EL (cell line): ENCODE data around the gene FAF1.
"Not testable (repeated sequence)": the region's sequence is repeated elsewhere in the genome, so short reads cannot be mapped to it uniquely, and the experiment has no call there.

ENCODE experiments used
- DNase-seq: peaks from one replicate; pipeline ENCODE4 v3.0.0-alpha.2; 2016

FAF1 gene

DNA sequence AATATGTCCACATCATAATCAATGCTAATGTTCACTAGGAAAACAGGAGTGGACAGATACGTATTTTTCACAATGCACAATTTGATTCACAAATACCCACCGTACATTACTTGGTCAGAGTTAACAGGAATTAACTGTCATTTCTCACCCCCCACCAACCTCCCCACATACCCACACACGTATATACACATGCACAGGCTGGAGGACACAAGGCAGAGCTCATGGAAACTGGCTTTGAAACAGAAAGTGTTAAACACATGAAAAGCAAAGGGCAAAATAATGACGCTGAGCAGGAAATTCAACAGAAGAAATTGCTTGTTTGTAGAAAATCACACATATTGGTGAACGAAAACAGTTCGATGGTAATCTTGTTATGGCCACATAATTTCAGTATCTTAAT, 348.4 kb downstream of the FAF1 start:
- no peak for DNase-seq

DNA sequence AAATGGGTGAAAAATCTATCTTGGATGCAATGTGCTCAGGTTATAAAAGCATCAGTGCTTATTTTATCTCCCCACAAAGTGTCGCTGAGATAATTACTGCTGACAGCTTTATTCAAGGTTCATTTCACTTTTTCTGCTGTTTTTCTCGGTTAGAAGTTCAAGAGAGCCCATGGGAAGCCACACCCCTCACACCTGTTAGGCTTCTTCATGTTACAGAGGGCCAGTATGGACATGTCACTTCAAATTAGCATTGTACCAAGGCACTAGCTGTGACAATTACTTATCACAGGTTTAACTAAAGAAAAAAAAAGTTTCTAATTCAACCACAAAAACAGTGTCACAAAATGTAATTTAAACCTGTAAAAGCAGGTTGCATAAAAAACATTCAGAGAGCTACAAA, 349.5 kb downstream of the FAF1 start:
- no peak for DNase-seq

DNA sequence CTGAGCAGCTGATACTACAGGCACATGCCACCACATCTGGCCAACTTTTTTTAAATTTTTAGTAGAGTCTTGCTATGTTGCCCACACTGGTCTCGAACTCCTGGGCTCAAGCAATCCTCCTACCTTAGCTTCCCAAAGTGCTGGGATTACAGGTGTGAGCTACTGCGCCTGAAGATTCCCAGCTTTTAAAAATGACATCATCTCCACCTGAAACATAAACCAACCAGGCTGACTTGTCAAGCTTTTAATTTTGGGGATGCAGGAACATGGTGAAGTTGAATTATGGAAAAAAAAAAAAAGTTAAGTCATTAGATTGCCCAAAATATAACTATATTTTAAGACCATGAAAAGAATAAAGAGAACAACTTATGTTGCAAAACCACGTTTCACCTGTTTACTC, 350.6 kb downstream of the FAF1 start:
- no peak for DNase-seq

DNA sequence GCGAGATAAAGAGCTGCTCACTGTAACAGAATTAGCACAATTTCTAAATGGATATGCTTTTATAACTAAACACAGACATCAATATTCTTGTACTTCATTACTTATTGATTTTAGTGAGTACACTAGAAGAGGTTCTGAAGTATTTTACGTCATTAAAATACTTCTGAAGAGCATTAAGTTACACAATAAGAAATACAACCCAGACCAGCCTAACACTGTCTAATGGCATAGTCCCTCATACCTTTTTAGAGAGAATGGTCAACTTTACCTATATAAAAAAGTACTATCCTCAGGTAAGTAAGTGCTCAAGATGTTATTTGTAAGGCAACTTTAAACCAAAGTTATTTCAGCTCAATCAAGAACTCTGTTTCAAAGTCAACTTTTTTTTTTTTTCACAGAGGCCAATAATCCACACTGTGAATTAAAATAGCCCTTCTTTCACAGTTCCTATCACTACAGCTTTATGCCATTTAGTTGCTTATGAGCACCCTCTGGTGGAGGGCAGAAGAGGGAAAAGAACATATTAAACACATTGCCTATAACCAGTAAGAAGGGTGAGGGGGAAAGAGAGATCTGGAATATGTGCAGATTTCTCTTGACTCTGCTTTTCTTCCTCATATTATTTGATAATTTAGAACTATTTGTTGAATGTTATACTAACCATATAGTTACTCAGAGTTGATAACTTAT, 354.7 kb downstream of the FAF1 start:
- peak; percentile 54 for DNase-seq

DNA sequence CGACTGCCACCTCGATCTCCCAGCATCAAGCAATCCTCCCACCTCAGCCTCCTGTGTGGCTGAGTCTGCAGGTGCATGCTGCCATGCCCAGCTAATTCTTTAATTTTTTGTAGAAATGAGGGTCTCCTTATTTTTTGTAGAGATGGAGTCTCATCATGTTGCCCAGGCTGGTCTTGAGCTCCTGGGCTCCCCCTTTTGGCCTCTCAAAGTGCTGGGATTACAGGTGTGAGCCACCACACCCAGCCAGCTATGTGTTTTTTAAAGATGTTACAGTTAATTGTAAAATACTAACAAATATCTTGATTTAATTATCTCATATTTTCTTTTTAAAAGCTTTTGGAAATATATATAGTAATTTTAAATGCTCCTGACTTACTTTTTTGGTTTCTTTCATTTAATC, 355.5 kb downstream of the FAF1 start:
- DNase-seq = no peak

DNA sequence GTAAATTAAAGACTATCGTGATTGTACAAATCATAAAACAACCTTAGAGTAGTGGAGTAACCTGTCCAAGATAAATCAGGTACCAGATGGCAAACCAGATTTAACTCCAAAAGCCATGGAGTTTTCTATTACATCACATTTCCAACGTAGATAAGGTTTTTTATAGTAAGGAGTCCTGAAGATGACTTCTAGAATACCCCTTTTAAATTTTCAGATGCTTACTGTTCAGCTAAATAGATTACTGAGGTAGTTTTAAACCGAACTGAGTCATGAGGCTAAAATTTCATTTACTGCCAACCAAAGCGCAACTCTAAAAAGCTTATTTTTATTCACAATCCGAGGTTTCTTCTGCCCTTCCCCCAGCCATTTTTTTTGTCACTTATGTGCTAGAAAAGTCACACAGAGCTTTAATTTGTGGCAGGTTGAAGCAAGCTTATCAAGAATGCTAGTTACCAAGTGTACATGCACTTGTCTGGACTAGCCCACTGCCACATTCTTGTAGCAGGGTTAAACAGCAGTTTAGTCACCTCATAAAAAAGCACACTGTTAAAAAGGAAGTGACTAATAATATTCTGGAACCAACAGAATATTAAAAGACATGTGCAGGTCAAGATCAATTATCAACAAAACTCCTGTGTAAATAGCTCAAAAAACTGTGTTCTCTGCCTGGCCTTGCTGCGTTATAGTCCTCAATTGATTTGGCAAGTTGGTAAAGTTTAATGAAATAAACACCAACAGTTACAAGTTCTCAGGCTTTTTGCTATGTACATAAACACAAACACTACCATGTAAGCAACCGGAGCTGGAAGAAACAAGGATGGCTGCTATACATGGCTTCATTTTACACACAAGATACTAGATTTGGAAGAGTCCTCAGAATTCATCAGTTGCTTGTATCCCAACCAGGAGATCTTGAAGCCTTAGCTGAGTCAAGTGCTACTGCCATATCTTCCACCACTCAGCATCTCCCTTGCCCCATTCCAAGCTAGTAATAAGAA, 356.5 kb downstream of the FAF1 start:
- peak; percentile 75 for DNase-seq

DNA sequence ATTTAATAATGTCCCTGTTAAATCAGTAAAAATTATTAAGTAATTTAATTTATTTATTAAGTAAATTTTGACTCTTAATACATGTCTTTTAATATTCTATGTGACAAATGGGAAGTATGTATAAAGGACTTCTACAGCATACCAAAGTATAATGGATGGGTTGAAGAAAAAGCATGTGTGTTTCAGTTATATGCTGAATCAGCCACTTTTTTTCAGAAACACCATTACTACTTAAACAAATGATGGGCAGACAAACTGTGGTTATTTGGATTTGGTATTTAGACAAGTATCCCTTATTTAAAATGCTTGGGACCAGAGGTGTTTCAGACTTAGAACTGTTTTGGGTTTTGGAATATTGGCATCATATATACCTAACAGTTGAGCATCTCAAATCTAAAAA, 360.5 kb downstream of the FAF1 start:
- no peak for DNase-seq

DNA sequence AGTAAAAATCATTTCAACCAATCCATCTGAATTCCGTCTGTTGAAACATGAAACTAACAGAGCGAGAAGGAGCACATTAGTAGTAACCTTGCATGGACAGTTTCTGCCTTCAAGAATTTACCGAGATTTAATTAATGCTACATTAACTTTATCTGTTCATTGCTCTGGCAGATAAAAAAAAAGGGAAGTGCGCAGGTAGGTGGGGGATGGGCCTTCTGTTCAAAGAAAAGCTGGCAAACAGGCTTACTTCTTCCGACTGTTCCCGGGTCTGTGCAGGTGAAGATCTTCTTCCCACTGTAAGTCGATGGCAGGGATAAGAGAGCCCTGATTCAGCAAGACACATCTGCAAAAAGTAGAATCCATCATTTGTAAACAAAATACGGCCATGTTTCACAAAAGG, 364.2 kb downstream of the FAF1 start:
- DNase-seq = no peak

DNA sequence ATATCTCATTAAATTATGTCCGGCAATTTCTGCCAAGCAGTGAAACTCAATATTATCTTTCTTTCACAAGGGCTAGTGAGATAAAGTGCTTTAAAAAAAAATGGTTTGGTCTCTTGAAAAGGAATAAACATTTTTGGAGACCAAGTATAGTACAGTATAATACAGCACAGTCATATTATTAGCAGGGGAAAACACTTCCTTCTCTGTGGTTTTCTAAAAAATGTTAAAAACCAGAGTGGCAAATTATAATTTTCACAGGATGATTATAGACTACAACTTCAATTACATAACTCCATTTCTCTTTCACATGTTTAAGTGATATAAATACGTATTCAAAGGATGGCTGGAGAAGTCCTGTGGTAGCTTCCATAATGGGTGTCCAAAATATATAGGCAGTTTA, 366.6 kb downstream of the FAF1 start:
- no peak for DNase-seq

DNA sequence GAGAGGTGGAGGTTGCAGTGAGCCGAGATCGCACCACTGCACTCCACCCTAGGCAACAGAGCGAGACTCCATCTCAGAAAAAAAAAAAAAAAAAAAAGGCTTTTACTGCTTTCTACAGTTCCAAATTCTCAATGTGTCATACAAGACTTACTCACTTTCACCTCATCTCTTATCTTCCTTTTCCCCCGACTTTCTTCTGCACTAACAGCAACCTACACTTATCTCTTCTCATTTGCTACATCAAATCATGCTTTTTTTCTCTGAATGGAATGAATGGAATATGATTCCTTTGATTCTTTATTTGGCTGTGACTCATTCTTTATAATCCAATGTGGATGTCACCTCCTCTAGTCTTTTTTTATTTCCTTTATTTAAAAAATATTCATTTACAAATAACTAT, 368.5 kb downstream of the FAF1 start:
- DNase-seq = no peak

DNA sequence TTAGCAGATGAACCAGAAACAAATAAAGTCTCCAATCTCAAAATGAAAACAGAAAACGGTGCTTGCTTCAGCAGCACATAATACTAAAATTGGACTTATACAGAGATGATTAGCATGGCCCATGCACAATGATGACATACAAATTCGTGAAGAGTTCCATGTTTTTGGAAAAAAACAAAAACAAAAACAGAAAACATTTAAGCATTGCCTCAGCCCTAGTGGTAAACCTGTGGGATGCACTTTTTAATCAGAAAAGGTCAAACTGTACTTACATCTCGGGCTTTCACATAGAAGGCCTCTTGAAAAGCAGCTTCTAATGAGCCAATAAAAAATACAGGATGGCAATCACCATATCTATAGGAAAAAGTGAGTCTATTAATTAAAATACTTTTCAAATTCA, 377.7 kb downstream of the FAF1 start:
- DNase-seq = no peak

DNA sequence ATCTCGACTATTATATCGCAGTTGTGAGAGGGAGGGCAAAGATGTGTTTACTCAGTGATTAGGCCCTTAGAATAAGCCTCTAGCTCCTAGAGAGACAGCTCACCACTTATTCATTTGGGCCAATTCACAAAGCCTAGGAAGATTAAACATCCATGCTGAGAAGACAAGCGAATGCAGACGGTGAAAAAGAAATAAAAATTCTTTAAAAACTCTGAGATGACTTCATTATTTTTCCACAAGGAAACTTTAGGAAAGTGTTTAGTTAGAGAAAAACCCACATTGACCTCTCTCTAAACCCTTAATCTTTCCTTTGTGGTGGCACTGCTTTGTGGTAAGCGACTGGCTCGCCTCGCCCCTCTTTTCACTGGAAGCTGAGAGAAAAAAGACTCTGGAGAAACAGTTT, 390.0 kb downstream of the FAF1 start:
- no peak for DNase-seq

DNA sequence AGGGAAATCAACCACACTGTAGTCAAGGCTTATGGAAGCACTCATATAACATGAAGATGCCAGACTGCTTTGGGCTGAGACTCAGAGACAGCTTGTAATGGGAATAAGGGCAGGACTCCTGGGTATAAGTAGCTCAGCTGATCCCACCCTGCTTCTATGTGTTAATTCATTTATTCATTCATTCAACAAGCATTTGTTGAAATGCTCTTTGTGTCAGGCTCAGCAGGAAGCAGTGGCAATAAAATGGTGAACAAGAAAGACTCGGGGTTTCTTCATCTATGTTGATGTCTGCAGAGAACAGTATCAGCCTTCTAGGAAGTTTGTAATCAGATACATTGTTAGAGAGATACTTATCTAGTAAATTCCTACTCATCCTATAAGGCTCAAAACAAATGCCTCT, 391.3 kb downstream of the FAF1 start:
- no peak for DNase-seq

DNA sequence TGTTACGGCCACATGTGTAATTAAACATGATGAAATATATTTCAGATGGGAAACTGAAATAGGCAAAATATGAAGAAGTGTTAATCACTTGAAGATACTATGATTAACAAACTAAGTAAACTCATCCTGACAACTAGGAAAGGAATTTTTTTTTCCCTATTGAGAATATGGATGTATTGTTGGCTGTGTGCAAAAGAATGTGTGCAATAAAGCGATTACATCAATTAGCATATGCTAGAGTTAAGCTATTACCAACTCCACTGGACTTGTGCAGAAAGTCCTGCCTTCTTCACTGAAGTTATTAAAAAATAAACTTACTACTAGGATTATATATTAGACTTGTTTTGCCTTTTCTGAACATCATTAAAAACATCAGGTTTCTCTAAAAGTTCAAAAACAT, 393.7 kb downstream of the FAF1 start:
- DNase-seq = no peak

DNA sequence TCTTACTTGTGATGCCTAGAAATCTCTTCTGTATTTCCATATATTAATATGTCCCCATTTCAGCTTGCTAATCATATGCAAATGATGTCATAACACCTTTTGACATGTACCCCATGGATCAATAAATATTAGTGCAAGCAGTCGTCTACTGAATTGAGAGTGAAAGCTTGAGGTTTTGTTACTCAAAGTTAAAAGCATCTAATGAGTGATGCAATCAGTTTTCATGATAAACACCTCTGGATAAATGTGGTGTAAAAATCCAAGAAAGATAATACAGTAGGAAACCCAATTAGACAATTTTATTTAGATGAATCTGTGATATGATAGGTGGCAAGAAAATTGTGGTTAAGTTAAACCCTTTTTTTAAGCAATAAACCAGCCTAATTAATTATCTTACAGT, 395.6 kb downstream of the FAF1 start:
- no peak for DNase-seq

DNA sequence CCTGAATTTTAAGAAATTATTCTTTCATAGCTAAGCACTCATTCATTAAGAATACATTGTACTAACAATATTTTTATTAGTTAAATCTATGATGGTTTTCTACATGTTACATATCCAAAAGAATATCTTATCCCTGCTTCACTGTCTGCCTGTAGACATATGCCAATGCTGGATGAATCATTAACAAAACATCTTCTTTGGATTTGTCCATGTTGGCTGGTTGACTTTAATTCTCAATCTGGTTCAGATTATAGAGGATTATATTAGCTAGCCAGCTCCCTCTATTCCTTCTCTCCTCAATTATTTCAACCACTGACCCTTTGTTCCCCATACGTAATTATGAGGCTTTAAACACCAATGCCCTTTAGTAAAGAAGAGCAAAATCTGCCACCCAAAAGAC, 398.0 kb downstream of the FAF1 start:
- DNase-seq = no peak

DNA sequence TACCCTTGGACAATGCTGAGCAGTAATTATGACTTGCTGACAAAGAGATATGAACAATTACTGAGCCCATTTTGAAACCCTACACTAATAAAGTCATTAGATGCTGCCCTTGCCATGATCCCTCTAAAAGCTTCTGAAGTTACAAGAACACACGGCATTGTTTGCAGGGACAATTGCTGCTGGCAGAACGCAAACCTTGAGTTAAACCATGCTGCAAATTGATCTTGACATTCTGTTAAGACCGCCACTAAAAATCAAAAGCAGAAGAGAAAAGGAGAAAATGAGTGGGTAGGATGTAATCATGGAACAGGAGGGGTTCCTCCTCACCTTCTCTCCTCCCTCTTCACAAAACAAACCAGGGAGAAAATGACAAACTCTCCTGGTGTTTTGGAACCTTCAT, 400.6 kb downstream of the FAF1 start:
- DNase-seq = no peak

DNA sequence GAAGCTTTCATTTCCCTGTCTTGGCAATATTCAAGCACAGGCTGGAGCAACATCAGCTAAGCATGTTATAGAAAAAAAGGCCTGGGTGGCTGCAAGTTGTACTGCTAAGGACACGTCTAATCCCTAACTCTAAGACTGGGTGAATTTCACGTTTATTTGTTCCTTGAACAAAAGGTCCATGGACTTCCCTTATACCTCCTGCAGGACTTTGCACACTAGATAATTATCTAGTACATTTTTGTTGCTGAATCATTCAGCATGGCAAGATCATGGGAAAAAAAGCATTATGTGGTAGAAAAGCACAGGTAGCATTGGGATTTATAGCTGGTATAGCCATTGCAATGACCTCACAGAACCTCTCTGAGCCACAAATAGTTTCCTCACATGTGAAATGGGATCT, 406.1 kb downstream of the FAF1 start:
- DNase-seq = no peak

DNA sequence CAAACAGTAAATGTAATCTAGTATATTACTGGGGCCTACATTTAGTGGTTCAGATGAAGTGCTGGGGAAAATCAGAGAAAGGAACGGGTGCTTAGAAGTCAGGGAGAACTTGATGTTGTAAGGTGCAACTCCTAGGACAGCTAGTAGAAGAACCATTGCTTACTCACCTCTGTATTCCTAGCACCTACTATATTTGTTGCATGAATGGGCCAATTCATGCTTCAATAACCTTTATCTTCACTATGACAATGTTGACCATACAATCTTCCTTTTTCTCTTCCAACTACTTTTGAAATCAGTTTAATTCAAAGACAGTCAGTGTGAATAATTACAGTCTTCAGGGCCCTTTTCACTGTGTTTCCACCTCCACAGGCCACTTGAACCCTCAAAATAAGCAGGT, 411.8 kb downstream of the FAF1 start:
- DNase-seq = no peak

DNA sequence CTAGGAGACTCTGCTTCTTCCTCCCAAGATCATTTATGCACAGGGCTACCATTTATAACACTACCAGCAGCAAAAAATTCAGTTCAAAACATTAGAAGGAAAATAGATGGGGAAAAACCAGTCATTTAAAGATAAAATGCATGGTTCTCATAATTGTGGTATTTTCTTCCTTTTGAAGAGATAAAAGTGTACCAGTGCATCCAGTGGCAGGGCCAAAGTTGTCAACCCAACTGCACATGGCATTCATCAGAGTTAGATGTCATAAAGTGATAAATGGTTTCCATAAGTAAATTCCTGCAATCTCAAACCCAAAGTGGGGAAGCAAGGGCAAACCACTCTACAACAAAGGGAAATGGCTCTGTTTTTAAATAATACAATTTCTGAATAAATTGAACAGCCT, 417.7 kb downstream of the FAF1 start:
- no peak for DNase-seq

DNA sequence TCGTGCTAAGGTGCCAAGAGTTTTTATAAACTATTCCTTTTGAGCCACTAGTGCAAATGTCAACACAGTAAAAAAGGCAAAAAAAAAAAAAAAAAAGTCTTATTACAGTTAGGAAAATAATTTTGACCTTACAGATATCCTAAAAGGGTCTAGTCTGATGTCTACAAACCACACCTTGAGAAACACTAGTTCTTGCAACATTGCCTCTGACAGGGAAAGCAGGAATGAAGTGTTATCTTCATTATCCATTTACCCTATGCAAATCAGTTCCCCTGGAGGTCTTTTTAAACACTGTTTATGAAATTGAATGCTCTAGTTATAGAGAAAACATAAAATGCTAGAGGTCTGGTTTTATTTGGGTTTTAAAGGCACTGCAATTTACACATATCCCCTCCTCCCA, 421.6 kb downstream of the FAF1 start:
- no peak for DNase-seq

DNA sequence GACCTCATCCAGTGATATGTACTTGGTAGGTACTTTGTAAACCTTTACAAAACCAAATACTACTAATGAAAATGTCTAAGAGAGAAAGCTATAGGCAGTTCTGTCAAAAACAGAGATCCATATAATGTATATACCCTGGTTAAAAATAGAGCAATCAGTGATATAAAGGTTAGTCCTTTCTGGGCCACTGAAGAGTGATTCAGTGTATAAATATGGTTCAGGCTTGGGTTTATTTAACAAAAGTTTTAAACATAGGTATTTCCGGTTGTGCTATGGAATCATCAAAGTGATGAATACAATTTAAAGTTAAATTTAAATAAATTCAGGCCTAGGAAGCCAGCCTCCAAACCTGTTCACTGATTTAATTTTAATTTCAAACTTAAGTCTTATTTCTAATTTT, 428.5 kb downstream of the FAF1 start:
- DNase-seq = peak; percentile 26

DNA sequence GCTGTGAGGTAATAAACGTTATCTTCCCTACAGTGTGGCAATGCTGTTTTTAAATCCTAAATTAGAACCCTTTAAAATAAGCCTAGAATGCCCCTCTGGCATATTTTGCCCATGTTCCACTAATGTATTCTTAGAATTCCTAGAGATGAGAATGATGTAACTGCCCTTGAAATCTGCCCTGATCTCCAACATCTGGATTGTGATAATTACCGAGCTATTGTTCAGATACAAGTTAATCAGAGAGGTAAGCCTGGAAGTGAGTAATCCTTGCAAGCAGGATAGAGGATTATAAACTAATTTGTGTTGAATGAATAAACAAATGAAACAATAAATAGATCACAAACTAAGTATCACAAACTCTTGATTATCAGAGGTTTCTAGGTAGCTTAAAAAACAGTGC, 429.0 kb downstream of the FAF1 start:
- DNase-seq = no peak

DNA sequence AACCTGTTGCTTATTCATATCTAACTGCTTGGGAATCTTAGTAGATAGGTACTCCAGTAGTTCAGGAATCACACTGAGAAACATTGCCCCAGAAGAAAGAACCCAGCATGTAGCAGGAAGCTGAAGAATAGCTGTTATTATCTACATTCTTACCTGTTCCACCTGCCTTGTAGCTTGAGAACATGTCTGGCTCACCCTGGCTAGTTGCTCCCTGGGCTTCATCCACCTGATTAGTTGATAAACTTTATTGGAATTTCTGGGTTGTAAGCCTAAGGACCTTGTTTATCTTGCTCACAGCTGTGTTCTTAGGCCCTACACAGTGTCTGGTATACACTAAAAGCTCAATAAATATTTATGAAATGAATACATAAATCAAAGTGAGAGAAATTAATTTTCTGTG, 430.6 kb downstream of the FAF1 start:
- no peak for DNase-seq

DNA sequence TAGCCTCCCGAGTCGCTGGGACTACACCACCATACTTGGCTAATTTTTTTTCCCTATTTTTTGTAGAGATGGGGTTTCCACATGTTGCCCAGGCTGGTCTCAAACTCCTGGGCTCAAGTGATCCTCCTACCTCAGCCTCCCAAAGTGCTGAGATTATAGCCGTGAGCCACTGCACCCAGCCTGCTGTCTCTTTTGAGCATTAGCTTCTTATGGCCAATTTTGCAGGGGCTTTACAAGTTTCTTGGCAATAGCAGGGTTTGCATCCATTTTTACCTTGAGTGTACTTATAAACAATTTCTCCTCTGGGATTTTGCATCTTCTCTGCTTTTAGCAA, 432.1 kb downstream of the FAF1 start:
- not testable (repeated sequence) for DNase-seq
